Rectal smooth muscle tissue (tissue), 1 donor: ENCODE measurements around the gene GPR34.
"Not testable (repeated sequence)": the region's sequence is repeated elsewhere in the genome, so short reads cannot be mapped to it uniquely, and the experiment has no call there.

ENCODE experiments used
- H3K27ac ChIP-seq: one replicate; pipeline ENCODE4 v1.7.0; 2013; ENCODE audit warnings: low read depth, low read length, inconsistent platforms
- H3K27me3 ChIP-seq: one replicate; pipeline ENCODE4 v1.7.0; 2013; ENCODE audit warnings: low read length; ENCODE audit not compliant: control insufficient read depth, insufficient read depth
- H3K36me3 ChIP-seq: one replicate; pipeline ENCODE4 v1.7.0; 2013; ENCODE audit warnings: low read length; ENCODE audit not compliant: control insufficient read depth, insufficient read depth
- H3K4me1 ChIP-seq: one replicate; pipeline ENCODE4 v1.7.0; 2013; ENCODE audit warnings: low read length; ENCODE audit not compliant: control insufficient read depth, insufficient read depth
- H3K4me3 ChIP-seq: one replicate; pipeline ENCODE4 v1.7.0; 2013; ENCODE audit warnings: low read length
- H3K9ac ChIP-seq: one replicate; pipeline ENCODE4 v1.7.0; 2013; ENCODE audit warnings: low read length

GPR34 gene

GRCh38 chrX:41672643-41673042 is 16.1 kb upstream of the GPR34 start:
- Histone ChIP-seq H3K27me3 (no peaks in the 10 kb centered on the region), H3K27ac (no peak overlapping the region), H3K4me3 (no peak overlapping the region), H3K4me1 (no peaks in the 10 kb centered on the region), H3K36me3 (no peaks in the 10 kb centered on the region), H3K9ac (no peak overlapping the region)

DNA sequence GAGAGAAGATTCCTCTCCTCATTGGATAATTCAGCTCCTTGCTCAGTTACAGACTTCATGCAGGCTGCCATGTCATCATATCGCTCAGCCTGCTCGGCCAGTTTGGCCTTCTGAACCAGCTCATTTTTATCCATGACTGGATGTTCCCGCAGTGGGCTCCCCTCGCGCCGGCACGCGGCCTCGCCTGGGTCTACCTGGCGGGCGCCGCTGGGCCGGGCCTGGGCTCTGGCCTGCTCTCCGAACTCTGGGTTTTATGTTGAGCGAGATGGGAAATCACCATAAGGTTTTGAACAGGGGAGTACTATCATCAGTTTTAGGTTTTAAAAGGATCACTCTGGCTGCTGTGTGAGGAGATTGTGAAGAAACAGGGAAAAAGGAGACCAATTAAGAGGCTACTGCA is 12.4 kb upstream of the GPR34 start:
- not testable (repeated sequence) for H3K27me3 ChIP-seq, H3K9ac ChIP-seq, H3K27ac ChIP-seq, H3K4me1 ChIP-seq, H3K4me3 ChIP-seq, H3K36me3 ChIP-seq

DNA sequence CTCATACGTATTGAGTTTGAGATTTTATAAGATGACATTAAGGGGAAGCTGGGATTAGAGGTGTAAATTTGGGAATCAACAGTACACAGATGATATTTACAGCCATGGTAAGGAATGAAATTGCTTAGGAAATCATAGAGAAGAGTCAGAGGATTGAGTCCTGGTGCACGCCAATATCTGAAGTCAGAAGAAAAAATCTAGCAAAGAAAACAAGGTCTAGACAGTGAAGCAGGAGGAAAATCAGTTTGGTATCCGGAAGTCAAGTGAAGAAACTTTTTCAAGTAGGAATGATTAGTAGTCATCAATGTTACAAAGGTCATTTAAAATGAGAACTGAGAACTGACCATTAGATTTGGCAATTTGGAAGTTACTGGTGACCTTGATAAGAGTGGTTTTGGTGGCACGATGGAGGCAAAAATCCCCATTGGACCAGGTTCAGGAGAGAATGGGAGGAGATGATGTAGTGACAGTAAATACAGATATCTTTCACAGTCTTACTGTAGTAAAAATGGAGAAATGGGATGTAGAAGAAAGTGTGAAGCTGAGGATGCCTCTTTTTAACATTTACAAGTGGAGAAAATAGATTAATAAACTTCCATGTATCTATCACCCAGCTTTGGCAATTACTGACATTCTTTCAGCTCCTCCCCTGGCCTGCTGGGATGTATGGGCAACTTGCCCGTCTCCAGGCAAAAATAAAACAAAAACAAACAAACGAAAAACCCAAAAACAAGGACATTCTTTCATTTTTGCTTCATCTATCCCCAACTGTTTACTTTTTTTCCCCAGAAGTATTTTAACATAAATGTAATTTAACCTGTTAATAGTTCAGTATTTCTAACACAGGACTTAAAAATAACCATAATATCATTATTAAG is 11.4 kb upstream of the GPR34 start:
- Histone ChIP-seq H3K4me1 (no peaks in the 10 kb centered on the region), H3K27me3 (no peaks in the 10 kb centered on the region), H3K9ac (no peak overlapping the region), H3K27ac (no peak overlapping the region), H3K36me3 (no peaks in the 10 kb centered on the region), H3K4me3 (no peak overlapping the region)

- H3K36me3 ChIP-seq, result no peaks in the 10 kb centered on the region
- H3K27ac ChIP-seq, result no peak overlapping the region
These were observed 4.6 kb upstream of the GPR34 start for GRCh38 chrX:41684138-41684537.

DNA sequence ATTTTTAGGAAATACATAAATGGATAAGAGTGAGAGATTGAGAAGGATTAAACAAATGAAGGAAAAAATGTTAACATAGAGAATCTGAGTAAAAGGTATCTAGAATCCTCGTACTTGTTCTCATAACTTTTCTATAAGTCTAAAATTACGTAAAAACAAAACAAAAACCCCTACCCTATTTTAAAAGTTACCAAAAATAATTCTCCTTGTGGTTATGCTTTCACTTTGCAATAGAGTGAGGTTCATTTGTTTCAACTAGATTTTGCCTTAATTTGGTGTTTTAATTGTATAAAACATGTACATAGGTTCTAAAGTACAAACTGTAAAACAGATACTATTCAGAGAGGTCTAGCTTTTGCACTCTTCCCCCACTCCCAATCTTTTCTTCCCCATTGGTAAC is 3.8 kb upstream of the GPR34 start:
- no peaks in the 10 kb centered on the region for H3K4me1 ChIP-seq
- H3K9ac ChIP-seq, result no peak overlapping the region
- peaks cover 2% of the 10 kb centered on the region for H3K27me3 ChIP-seq
- H3K36me3 ChIP-seq, result no peaks in the 10 kb centered on the region
- no peak overlapping the region for H3K4me3 ChIP-seq
- no peak overlapping the region for H3K27ac ChIP-seq

More at GRCh38 chrX:41684138-41684537, 4.6 kb upstream of the GPR34 start:
- H3K27me3 ChIP-seq, result peaks cover 2% of the 10 kb centered on the region
- H3K4me1 ChIP-seq, result no peaks in the 10 kb centered on the region
- no peak overlapping the region for H3K9ac ChIP-seq
- H3K4me3 ChIP-seq, result no peak overlapping the region

GRCh38 chrX:41686788-41687187 is 2.0 kb upstream of the GPR34 start:
- Histone ChIP-seq H3K4me1 (no peaks in the 10 kb centered on the region), H3K27me3 (peaks cover 2% of the 10 kb centered on the region), H3K4me3 (no peak overlapping the region), H3K36me3 (no peaks in the 10 kb centered on the region), H3K27ac (no peak overlapping the region), H3K9ac (no peak overlapping the region)

DNA sequence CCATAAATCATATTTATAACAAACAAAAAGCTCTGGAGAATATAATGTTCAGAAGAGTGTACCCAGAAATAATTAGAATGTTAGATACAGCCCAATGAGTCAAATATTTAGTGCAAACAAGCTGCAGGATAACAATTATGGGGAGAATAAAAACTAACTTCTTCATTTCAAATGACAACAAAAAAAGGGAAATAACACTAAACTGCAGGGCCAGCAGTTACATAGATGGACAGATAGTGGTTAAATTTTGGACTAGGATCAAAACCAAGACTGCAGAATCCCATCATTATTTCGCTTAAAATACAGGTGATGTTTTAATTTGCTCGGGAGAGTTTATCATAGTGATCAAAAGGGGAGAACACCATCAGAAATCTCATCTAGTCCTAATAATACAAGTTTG is 617 bp upstream of the GPR34 start:
- Histone ChIP-seq H3K4me1 (no peaks in the 10 kb centered on the region), H3K36me3 (no peaks in the 10 kb centered on the region), H3K27me3 (peaks cover 1% of the 10 kb centered on the region), H3K9ac (no peak overlapping the region), H3K4me3 (no peak overlapping the region), H3K27ac (no peak overlapping the region)

DNA sequence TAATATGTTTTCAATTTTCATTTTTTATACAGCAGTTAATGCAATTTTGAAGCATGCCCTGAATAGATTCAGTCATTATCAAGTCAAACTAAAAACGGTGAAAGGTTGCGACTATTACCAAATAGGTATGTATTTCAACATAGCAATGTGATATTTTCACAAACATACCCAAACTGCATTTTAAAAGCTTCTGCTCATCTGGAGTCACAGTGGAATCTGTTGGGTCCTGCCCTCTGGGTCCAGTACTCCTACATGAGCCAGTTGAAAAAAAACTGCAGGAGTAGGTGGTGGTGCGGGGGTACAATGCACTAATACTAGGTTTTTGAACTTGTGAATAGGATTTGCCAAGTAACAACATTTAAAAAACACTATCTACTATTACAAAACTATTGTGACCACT is 938 bp downstream of the GPR34 start:
- Histone ChIP-seq H3K27me3 (no peaks in the 10 kb centered on the region), H3K27ac (no peak overlapping the region), H3K36me3 (no peaks in the 10 kb centered on the region), H3K4me1 (no peaks in the 10 kb centered on the region), H3K4me3 (no peak overlapping the region), H3K9ac (no peak overlapping the region)

GRCh38 chrX:41692162-41692749 is 3.5 kb downstream of the GPR34 start:
- Histone ChIP-seq H3K4me1 (no peaks in the 10 kb centered on the region), H3K4me3 (no peak overlapping the region), H3K9ac (no peak overlapping the region), H3K36me3 (no peaks in the 10 kb centered on the region), H3K27me3 (no peaks in the 10 kb centered on the region), H3K27ac (no peak overlapping the region)

DNA sequence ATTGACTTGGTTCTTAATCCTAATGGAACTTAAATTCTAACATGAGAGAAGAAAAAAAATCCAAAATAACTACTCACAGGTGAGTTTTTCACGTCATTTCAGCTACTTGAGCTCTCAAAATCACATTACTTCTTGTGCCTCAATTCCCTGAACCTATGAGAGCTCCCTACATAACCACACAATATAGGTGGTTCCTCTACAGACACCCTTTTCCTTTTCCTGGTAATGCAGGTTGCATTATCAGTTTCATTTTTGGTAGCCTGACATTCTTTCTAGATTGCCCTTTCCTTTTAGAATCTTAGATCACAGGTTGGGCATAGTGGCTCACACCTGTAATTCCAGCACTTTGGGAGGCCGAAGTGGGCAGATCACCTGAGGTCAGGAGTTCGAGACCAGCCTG is 4.3 kb downstream of the GPR34 start:
- H3K4me1 ChIP-seq, result no peaks in the 10 kb centered on the region
- no peaks in the 10 kb centered on the region for H3K27me3 ChIP-seq
- no peak overlapping the region for H3K4me3 ChIP-seq
- no peak overlapping the region for H3K9ac ChIP-seq
- H3K27ac ChIP-seq, result no peak overlapping the region
- no peaks in the 10 kb centered on the region for H3K36me3 ChIP-seq

GRCh38 chrX:41695426-41695825 is 6.7 kb downstream of the GPR34 start:
- Histone ChIP-seq H3K9ac (no peak overlapping the region), H3K36me3 (no peaks in the 10 kb centered on the region), H3K4me3 (no peak overlapping the region), H3K4me1 (no peaks in the 10 kb centered on the region), H3K27me3 (no peaks in the 10 kb centered on the region), H3K27ac (no peak overlapping the region)

DNA sequence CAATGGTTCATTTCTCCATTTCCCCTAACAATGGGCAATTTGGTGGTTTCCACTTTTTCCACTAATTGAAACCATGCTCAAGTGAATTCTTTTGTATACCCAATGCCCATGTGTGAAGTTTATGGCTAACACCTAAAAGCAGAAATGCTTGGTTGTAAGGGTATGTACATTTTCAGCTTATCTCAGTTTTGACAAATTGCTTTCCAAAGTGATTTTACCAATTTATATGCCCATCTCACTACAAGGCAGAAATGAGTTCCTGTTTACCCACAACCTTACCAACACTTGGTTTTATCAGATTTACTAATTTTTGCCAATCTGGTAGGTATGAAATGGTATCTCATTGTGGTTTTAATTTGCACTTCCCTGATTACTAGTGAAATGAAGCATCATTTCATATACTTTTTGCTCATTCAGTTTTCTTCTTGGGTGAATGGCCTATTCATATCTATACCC is 14.8 kb downstream of the GPR34 start:
- Histone ChIP-seq H3K27me3 (no peaks in the 10 kb centered on the region), H3K4me3 (no peak overlapping the region), H3K27ac (no peak overlapping the region), H3K36me3 (no peaks in the 10 kb centered on the region), H3K9ac (no peak overlapping the region), H3K4me1 (no peaks in the 10 kb centered on the region)

- no peaks in the 10 kb centered on the region for H3K4me1 ChIP-seq
- H3K4me3 ChIP-seq, result no peak overlapping the region
- no peaks in the 10 kb centered on the region for H3K27me3 ChIP-seq
- no peaks in the 10 kb centered on the region for H3K36me3 ChIP-seq
- H3K9ac ChIP-seq, result no peak overlapping the region
- H3K27ac ChIP-seq, result no peak overlapping the region
These were observed 16.3 kb downstream of the GPR34 start for GRCh38 chrX:41705042-41705441.
